KOPT-K1 (cell line): ENCODE measurements around the gene DPH1.

ENCODE experiments used
- H3K27ac ChIP-seq: fragments of 200-600 bp; sonication (generic); 2 replicates; pipeline ENCODE4 v1.5.1; 2016; ENCODE audit warnings: antibody characterized with exemption, mild to moderate bottlenecking, low read depth, low read length; ENCODE audit not compliant: poor library complexity, severe bottlenecking
- H3K36me3 ChIP-seq: fragments of 200-600 bp; sonication (generic); 2 replicates; pipeline ENCODE4 v1.5.1; 2017; ENCODE audit warnings: antibody characterized with exemption, mild to moderate bottlenecking, low read length, moderate library complexity; ENCODE audit not compliant: insufficient read depth
- H3K9me3 ChIP-seq: fragments of 200-600 bp; sonication (generic); 2 replicates; pipeline ENCODE4 v1.5.1; 2017; ENCODE audit warnings: antibody characterized with exemption, low read length, mild to moderate bottlenecking; ENCODE audit not compliant: insufficient read depth, poor library complexity, severe bottlenecking

Gene DPH1

DNA sequence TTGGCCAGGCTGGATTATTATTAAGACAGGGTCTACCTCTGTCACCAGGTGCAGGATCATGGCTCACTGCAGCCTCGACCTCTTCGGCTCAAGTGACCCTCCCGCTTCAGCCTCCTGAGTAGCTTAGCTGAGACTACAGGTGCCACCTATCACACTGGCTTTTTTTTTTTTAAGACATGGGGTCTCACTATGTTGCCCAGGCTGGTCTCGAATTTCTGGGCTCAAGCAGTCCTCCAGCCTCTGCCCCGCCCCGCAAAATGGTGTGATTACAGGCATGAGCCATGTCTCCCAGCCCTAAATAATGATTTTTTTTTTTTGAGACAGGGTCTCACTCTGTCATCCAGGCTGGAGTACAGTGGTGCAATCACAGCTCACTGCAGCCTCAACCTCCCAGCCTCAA, 17.6 kb downstream of the DPH1 start:
- H3K36me3 ChIP-seq: peaks cover 20% of the 10 kb centered on the region; the same call in 1 of the 2 replicates
- no peak overlapping the region for H3K27ac ChIP-seq
- H3K9me3 ChIP-seq: no peaks in the 10 kb centered on the region

DNA sequence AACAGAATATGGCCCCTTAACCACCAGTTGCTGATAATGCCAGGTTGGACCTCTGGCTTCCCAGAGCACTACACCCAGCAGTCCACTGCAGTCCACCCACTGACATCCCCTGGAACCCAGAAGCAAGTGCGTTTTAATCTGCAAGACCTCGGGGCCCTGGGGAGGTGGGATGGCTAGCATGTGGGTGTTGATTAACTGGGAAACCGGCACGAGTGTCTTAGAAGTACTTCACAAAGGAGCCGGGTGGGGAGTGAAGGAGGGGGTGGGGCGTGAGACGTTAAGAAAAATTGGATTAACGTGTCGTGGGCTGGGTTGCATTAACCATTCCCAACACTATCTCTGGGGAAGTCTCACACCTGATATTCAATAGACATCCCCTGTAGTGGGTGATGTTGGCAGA, 18.9 kb downstream of the DPH1 start:
- H3K9me3 ChIP-seq: no peaks in the 10 kb centered on the region
- no peak overlapping the region for H3K27ac ChIP-seq
- H3K36me3 ChIP-seq: peaks cover 10% of the 10 kb centered on the region; the same call in 1 of the 2 replicates

DNA sequence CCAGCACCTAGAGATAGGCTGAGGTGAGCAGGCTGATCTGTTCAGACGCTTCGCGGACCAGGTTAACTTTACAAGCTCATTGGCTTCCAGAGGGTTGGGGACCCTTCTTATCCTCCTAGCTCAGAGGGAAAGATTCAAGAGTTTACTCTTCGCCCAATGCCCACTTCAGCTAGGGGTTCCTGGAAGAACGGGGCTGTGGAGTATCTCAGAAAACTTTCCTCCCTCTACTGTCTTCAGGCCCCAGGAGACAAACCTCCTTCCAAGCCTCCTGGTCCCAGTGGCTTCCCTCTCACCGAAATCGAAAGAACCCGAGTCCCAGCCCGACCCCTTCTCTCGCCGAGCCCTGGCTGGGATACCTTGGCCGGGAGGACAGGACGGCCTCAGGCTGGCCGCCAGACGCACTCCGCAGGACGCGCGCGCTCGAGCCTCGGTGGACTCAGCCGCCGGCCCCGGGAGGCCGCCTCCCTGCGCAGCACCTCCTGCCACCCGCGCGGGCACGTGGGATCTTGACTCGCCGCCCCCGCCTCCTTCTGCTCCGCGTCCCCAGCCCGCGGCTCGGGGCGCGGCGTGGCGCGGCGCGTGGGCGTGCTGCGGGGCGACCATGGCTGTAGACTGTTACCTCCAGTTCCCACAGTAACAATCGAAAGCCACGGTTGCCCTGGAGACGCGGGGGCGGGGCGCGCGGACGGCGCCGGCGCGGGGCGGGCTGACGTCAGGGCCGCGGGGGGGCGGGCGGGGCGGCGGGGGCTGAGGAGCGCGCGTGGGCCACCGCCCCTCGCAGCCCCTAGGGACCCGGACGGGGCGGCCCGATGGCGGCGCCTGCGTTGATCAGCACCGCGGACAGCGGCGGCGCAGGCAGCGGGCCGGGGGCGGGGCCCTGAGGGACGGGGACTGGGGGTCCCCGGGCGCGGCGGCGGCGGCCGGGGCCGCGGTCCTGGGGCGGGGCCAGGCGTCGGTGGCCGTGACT, 19.7 kb downstream of the DPH1 start:
- Histone ChIP-seq H3K27ac (no peak overlapping the region), H3K36me3 (peaks cover 2% of the 10 kb centered on the region; the same call in 1 of the 2 replicates), H3K9me3 (no peaks in the 10 kb centered on the region)

DNA sequence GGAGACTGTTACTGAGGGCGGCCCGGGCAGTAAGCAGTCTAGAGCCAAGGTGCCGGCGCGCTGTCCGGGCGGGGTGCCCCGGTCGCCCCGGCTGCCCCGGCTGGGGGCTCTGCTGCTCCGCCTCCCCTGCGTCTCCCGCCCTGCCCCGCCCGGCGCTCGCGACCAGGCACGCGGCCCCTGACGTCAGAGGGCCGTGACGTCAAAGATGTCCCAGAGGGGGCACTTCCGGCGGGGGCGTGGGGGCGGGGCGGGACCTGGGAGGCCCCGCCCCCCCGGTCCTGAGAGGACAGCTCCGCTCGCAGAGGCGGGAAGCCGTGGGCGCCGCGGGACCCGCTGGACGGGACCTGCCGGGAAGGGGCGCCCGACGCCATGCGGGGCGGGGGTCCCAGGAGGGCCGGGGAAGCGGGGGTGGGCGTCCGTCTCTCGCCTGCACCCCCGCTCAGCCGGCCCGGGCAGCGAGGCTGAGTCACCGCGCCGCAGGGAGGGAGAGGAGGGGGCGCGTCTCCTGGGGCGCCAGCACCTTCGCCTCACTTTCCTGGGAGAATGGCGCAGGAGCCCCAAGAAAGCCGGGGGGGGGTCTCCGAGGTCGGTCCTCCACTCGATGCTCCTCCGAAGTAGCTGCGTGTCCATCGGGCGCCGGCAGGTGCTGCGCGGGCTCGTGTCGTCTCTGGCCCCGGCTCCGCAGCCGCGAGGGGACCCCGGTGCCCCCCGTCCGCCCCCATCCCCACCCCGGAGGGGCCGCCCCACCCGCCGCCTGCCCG, 20.5 kb downstream of the DPH1 start:
- Histone ChIP-seq H3K9me3 (no peaks in the 10 kb centered on the region), H3K27ac (no peak overlapping the region), H3K36me3 (no peaks in the 10 kb centered on the region)

DNA sequence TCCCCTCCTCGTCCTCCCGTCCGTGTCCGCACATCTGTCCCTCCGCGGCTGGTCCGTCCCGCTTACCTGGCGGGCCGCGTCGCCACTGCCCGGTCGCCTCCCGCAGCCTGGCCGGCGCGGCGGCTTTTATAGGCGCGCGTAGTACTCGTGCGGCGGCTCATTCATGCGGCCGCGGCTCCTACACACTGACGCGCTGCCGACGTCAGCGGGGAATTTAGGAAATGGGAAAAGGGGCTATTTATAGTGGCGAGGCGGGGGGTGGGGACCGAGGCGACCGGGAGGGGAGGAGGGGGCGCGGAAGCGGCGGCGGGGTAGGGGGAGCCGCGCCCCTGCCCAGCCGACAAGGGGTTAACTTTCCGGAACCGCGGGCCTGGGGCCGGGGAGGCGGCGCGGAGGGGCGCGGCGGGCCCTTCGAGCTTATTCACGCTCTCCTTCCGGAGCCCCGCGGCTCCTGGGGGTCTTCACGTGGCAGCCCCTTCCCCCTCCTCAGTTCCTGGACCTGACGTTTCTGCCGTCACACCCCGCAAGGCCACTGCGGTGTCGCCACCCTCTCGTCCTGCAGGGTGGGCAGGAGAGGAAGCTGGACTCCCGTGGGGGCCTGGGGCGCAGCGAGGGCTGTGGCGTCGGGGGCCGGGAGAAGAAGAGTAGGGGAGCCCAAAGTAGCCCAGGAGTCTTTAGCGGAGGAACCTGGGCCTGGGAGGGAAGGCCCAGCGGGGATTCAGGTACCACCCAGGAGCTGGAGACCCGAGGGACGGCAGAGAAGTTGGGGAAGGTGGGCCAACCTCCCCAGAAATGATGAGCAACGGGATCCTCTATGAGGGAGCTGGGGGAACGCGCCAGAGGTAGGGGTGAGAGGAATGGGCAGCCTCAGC, 21.3 kb downstream of the DPH1 start:
- Histone ChIP-seq H3K27ac (no peak overlapping the region), H3K9me3 (no peaks in the 10 kb centered on the region), H3K36me3 (no peaks in the 10 kb centered on the region)

DNA sequence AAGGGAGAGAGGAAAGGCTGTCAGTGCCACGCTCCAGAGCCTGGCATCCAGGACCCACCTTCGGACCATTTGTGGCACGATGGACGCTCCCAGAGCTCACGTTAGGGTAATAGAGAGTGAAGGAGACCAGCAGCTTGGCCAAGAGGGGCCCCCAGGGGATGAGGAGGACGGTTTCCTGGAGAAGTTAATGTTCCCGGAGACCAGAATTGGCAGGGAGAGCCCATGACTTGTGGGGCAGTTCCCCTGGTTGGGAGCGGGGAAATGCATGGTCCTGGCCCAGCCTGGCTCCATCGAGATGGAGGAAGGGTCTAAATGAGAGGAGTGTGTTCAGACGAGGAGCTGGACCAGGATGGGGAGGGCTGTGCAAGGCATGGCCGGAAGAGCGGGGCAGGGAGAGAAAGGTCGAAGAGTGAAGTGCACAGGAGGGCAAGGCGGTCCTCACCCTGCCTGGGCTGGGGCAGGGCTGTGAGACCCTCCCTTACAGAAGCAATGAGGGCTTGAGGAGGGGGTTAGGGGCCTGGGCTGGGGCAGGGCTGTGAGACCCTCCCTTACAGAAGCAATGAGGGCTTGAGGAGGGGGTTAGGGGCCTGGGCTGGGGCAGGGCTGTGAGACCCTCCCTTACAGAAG, 22.1 kb downstream of the DPH1 start:
- Histone ChIP-seq H3K27ac (no peak overlapping the region), H3K9me3 (no peaks in the 10 kb centered on the region), H3K36me3 (no peaks in the 10 kb centered on the region)

DNA sequence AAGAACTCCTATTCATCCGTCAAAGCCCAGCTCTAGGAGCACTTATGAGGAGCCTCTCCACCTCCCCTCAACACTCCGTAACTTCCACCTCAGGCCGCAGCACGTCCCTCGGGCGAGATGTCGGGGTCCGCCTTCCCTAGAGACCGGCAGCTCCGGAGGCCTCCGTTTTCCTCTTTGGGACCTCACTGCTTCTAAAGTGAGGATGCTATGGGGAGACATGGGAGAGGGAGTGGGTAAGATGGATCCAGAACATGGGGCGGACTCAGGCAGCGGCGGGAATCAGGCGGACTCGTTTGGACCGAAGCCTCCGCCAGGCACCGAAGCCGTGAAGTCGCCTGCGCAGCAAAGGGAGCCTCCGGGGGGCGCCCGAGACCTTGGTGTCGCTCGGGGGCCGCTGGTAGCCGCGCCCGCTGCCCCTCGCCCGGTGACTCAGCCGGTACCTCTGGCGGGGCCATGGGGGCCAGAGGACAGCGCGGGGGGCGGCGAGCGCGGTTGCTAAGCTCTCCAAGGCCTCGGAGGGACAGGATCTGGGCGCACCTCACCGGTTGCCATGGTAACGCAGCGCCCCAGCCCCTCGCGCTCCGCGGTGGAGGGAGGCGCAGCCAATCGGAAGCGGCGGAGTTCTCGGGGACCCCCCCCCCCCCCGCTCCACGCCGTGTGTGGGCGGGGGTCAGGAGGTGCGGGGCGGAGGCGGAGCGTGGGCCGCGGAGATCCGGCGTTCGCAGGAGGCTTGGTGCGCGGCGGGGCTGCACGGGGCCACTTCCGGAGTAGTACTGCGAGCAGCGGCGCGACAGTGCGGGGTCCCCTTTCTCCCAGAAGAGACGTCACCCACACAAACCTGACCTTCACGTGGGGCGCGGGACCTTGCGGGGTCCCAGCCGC, 23.7 kb downstream of the DPH1 start:
- Histone ChIP-seq H3K27ac (no peak overlapping the region), H3K36me3 (no peaks in the 10 kb centered on the region), H3K9me3 (no peaks in the 10 kb centered on the region)

DNA sequence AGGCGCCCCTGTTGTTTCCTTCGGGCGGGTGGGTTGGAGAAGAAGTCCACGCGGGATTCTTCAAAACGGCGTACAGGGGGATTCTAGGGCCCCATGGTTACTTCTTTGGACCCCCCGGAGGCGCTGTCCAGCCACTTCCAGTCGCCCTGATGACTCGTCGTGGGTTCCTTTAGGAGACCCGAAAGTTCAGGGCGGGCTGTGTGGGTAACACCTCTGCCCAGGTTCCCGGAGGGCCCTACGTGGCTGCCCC, 24.2 kb downstream of the DPH1 start:
- Histone ChIP-seq H3K36me3 (no peaks in the 10 kb centered on the region), H3K9me3 (no peaks in the 10 kb centered on the region), H3K27ac (no peak overlapping the region)

DNA sequence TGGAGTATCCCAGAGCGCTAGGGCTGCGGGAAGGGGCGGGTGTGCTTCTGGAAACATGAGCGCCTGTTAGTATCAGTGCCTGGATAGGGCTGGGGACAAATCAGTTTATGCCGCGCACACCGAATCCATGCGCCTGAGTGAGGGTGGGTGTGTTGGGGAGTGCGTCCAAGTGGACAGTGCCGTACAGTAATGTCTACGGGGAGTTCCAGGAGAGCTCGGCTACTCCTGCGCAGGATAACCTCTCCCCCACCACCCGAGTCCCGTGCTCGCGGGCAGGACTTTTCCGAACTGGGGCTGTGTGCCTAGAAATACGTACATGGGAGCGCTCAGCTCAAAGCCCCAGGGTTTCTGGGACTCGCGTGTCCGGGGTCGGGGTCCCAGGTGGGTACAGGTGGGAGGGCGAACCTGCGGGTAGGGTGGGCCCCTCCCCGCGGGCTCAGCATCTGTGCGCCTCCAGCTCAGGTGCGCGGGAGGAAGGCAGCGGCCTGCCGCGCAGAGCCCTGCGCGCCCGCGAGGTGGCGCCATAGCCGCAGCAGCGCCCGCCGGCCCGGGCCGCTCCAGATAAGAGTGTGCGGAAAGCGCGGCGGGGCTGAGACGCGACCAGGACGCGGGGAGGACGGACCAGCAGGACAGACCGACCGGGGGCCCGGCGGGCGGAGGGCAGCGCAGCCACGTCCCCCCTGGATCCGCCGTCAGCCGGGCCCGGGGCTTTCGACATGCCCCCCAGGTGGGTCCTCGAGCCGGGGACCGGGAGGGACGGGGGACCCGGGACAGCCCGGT, 24.7 kb downstream of the DPH1 start, which contains the start of gene HIC1:
TSS of gene HIC1 (plus strand) at position 592 of the 780 bp plus-strand sequence. CDS start 1,588 bp downstream, outside the sequence.
- H3K27ac ChIP-seq: no peak within 1 kb of the TSS
- peaks cover under 1% of the 10 kb centered on the region; the same call in 1 of the 2 replicates for H3K36me3 ChIP-seq
- no peaks in the 10 kb centered on the region for H3K9me3 ChIP-seq

DNA sequence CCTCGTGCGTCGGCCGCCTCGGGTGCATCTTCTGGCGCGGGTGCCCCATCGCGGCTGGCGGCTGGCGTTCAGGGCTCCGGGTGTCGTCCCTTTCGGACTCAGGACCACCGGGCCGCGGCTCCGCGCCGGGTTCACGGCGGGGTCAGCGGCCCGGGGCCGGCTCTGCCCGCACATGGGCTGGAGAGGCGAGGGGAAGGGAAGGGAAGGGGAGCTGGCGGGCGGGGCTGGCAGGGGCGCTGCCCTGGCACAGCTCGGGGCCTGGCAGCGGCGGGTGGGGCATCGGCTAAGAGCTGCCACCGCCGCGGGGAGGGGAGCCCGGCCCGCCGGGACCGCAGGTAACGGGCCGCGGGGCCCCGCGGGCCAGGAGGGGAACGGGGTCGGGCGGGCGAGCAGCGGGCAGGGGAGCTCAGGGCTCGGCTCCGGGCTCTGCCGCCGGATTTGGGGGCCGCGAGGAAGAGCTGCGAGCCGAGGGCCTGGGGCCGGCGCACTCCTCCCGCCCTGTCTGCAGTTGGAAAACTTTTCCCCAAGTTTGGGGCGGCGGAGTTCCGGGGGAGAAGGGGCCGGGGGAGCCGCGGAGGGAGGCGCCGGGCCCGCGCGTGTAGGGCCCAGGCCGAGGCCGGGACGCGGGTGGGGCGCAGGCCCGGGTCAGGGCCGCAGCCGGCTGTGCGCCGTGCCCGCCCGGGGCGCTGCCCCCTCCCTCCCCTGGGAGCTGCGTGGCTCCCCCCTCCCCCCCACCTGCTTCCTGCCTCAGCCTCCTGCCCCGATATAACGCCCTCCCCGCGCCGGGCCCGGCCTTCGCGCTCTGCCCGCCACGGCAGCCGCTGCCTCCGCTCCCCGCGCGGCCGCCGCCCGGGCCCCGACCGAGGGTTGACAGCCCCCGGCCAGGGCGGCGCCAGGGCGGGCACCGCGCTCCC, 25.6 kb downstream of the DPH1 start:
- Histone ChIP-seq H3K27ac (no peak overlapping the region), H3K36me3 (peaks cover 9% of the 10 kb centered on the region; the same call in 1 of the 2 replicates), H3K9me3 (no peaks in the 10 kb centered on the region)

DNA sequence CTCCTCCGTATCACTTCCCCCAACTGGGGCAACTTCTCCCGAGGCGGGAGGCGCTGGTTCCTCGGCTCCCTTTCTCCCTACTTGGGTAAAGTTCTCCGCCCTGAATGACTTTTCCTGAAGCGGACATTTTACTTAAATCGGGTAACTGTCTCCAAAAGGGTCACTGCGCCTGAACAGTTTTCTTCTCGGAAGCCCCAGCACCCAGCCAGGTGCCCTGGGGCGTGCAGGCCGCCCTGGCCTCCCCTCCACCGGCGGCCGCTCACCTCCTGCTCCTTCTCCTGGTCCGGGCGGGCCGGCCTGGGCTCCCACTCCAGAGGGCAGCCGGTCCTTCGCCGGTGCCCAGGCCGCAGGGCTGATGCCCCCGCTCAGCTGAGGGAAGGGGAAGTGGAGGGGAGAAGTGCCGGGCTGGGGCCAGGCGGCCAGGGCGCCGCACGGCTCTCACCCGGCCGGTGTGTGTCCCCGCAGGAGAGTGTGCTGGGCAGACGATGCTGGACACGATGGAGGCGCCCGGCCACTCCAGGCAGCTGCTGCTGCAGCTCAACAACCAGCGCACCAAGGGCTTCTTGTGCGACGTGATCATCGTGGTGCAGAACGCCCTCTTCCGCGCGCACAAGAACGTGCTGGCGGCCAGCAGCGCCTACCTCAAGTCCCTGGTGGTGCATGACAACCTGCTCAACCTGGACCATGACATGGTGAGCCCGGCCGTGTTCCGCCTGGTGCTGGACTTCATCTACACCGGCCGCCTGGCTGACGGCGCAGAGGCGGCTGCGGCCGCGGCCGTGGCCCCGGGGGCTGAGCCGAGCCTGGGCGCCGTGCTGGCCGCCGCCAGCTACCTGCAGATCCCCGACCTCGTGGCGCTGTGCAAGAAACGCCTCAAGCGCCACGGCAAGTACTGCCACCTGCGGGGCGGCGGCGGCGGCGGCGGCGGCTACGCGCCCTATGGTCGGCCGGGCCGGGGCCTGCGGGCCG, 26.5 kb downstream of the DPH1 start:
- Histone ChIP-seq H3K9me3 (no peaks in the 10 kb centered on the region), H3K27ac (no peak overlapping the region), H3K36me3 (peaks cover 18% of the 10 kb centered on the region; the same call in 1 of the 2 replicates)
